ENCODE results near the gene PFKFB2.

The PFKFB2 gene

GRCh38 chr1:207052911-207053769 is at the start of gene PFKFB2:
Gene PFKFB2 (plus strand): TSS chr1:207053275. CDS start chr1:207054718, 1,443 bp downstream.
- peak; percentile 100 for DNase-seq (ENCODE audit: low spot score)

GRCh38 chr1:207004931-207005830 is 47.9 kb upstream of the PFKFB2 start:
- DNase-seq (ENCODE audit: low spot score), result peak; percentile 80

GRCh38 chr1:207006083-207006482 is 47.0 kb upstream of the PFKFB2 start:
- DNase-seq (ENCODE audit: low spot score), result no peak

GRCh38 chr1:207006914-207007313 is 46.2 kb upstream of the PFKFB2 start:
- DNase-seq (ENCODE audit: low spot score), result no peak

- DNase-seq (ENCODE audit: low spot score), result peak; percentile 98
Observed at GRCh38 chr1:207007352-207008033, 45.6 kb upstream of the PFKFB2 start.

GRCh38 chr1:207009182-207009850 is 43.8 kb upstream of the PFKFB2 start:
- DNase-seq (ENCODE audit: low spot score), result peak; percentile 96

- DNase-seq (ENCODE audit: low spot score), result no peak
Observed at GRCh38 chr1:207009945-207010344, 43.1 kb upstream of the PFKFB2 start.

GRCh38 chr1:207010726-207011125 is 42.3 kb upstream of the PFKFB2 start:
- no peak for DNase-seq (ENCODE audit: low spot score)

GRCh38 chr1:207013321-207014085 is 39.6 kb upstream of the PFKFB2 start:
- DNase-seq (ENCODE audit: low spot score), result no peak

- DNase-seq (ENCODE audit: low spot score), result no peak
Observed at GRCh38 chr1:207014728-207015127, 38.3 kb upstream of the PFKFB2 start.

GRCh38 chr1:207015791-207016190 is 37.3 kb upstream of the PFKFB2 start:
- DNase-seq (ENCODE audit: low spot score), result no peak

- DNase-seq (ENCODE audit: low spot score), result no peak
Observed at GRCh38 chr1:207017615-207018559, 35.2 kb upstream of the PFKFB2 start.

- no peak for DNase-seq (ENCODE audit: low spot score)
Observed at GRCh38 chr1:207018707-207019106, 34.4 kb upstream of the PFKFB2 start.

- DNase-seq (ENCODE audit: low spot score), result no peak
Observed at GRCh38 chr1:207019161-207019560, 33.9 kb upstream of the PFKFB2 start.

- DNase-seq (ENCODE audit: low spot score), result no peak
Observed at GRCh38 chr1:207019661-207020060, 33.4 kb upstream of the PFKFB2 start.

GRCh38 chr1:207020065-207020708 is 32.9 kb upstream of the PFKFB2 start:
- DNase-seq (ENCODE audit: low spot score), result no peak

GRCh38 chr1:207020709-207021107 is 32.4 kb upstream of the PFKFB2 start:
- no peak for DNase-seq (ENCODE audit: low spot score)

GRCh38 chr1:207021139-207021861 is 31.8 kb upstream of the PFKFB2 start:
- peak; percentile 85 for DNase-seq (ENCODE audit: low spot score)
